Choroid plexus epithelial cell (primary cell): ENCODE results near the gene RNF5.

Experiments
- DNase-seq: peaks from one replicate; pipeline ENCODE4 v3.0.0-alpha.2; 2010; ENCODE audit warnings: low read depth
- H3K4me3 ChIP-seq: 2 replicates; pipeline ENCODE4 v1.5.1; 2011; ENCODE audit warnings: low read depth, mild to moderate bottlenecking, control low read depth, low read length, moderate library complexity
- CTCF ChIP-seq: conservative IDR thresholded peaks from 2 replicates; pipeline ENCODE4 v1.5.1; 2011; ENCODE audit warnings: low read depth, mild to moderate bottlenecking, control low read depth, inconsistent platforms, low read length, moderate library complexity

RNF5 gene

GRCh38 chr6:32226434-32226833 is 48.2 kb downstream of the RNF5 start:
- no peak for DNase-seq
- no peak overlapping the region for H3K4me3 ChIP-seq
- no peak for TF ChIP-seq CTCF
